Fibroblast of lung (primary cell): ENCODE measurements around the gene ZNF429. TPM values are rescaled to one million over a fixed set of nuclear protein-coding genes. Genes with fewer than 3 reads are reported as not detected.
"Not testable (repeated sequence)": the region's sequence is repeated elsewhere in the genome, so short reads cannot be mapped to it uniquely, and the experiment has no call there.

ENCODE experiments used
- DNase-seq, 2 donors: peaks; one replicate each; pipeline versions ENCODE4 v3.0.0 to v3.0.0-alpha.2; 2010; ENCODE audit warnings: low read depth in 2 of 2
- H2AFZ ChIP-seq: 2 replicates; pipeline ENCODE4 v1.5.1; 2012; ENCODE audit warnings: low read length, control low read depth, inconsistent platforms
- H3K27ac ChIP-seq: 2 replicates; pipeline ENCODE4 v1.5.1; 2011; ENCODE audit warnings: low read length, control low read depth; ENCODE audit not compliant: insufficient read depth
- H3K27me3 ChIP-seq: 2 replicates; pipeline ENCODE4 v1.5.1; 2011; ENCODE audit warnings: mild to moderate bottlenecking, low read length; ENCODE audit not compliant: control insufficient read depth, insufficient read depth
- H3K36me3 ChIP-seq: 2 replicates; pipeline ENCODE4 v1.5.1; 2011; ENCODE audit warnings: low read length; ENCODE audit not compliant: control insufficient read depth, insufficient read depth
- H3K4me1 ChIP-seq: 2 replicates; pipeline ENCODE4 v1.5.1; 2011; ENCODE audit warnings: low read length; ENCODE audit not compliant: control insufficient read depth, insufficient read depth; ENCODE audit errors: extremely low read depth
- H3K4me2 ChIP-seq: 2 replicates; pipeline ENCODE4 v1.5.1; 2011; ENCODE audit warnings: low read length, control low read depth; ENCODE audit not compliant: insufficient read depth; ENCODE audit errors: extremely low read depth
- H3K4me3 ChIP-seq, 4 experiments: fragments of 200-600 bp in 1 of 4; sonication (generic) in 1 of 4; replicated peaks in 1 of 4; 2 replicates each; pipeline ENCODE4 v1.5.1; 2011 to 2016; ENCODE audit warnings: low read length in 4 of 4, low read depth in 3 of 4, mild to moderate bottlenecking in 3 of 4, control low read depth in 2 of 4, inconsistent platforms in 1 of 4, mixed read lengths in 1 of 4; ENCODE audit not compliant: insufficient read depth in 1 of 4; ENCODE audit errors: control extremely low read depth in 1 of 4
- H3K79me2 ChIP-seq: 2 replicates; pipeline ENCODE4 v1.5.1; 2012; ENCODE audit warnings: mild to moderate bottlenecking, low read length, inconsistent platforms; ENCODE audit not compliant: control insufficient read depth, insufficient read depth
- H3K9ac ChIP-seq: 2 replicates; pipeline ENCODE4 v1.5.1; 2011; ENCODE audit warnings: mild to moderate bottlenecking, low read length, control low read depth; ENCODE audit not compliant: insufficient read depth
- H3K9me3 ChIP-seq: 2 replicates; pipeline ENCODE4 v1.5.1; 2012; ENCODE audit warnings: low read depth, low read length; ENCODE audit not compliant: control insufficient read depth, insufficient read depth
- H4K20me1 ChIP-seq: 2 replicates; pipeline ENCODE4 v1.5.1; 2011; ENCODE audit warnings: low read length; ENCODE audit not compliant: control insufficient read depth, insufficient read depth; ENCODE audit errors: extremely low read depth
- EZH2 ChIP-seq: IDR thresholded peaks from 2 replicates; pipeline ENCODE4 v1.5.1; 2012; ENCODE audit warnings: low read length, control low read depth, mild to moderate bottlenecking; ENCODE audit errors: missing control alignments
- polyA plus RNA-seq, 2 donors: library from polyadenylated mRNA; depleted of rRNA in 1 of 2; stranded (reverse) in 1 of 2; unstranded in 1 of 2; fragments of >200 nt; gene quantifications; 2 replicates each; pipeline ENCODE4 v1.2.1, GENCODE V29; 2011 to 2012; ENCODE audit warnings: missing spikeins in 1 of 2
- total RNA-seq: library from RNA; depleted of rRNA; stranded (reverse); fragments of >200 nt; gene quantifications from 2 replicates; pipeline ENCODE4 v1.2.1, GENCODE V29; 2014
- TF ChIP-seq, protein P1 (sequence below), 2 donors: IDR thresholded peaks in 1 of 2; conservative IDR thresholded peaks in 1 of 2; 1 replicate in 1 of 2; 2 replicates in 1 of 2; pipeline ENCODE4 v1.5.1; 2011 to 2012; ENCODE audit warnings: low read length in 2 of 2, control low read depth in 1 of 2, inconsistent platforms in 1 of 2, low read depth in 1 of 2, mild to moderate bottlenecking in 1 of 2

Gene ZNF429
- total and polyA plus RNA-seq, 2 donors (not counting 1 experiment from before 2014, with no cell fraction given), result 5.6 to 7.5 TPM

DNA sequence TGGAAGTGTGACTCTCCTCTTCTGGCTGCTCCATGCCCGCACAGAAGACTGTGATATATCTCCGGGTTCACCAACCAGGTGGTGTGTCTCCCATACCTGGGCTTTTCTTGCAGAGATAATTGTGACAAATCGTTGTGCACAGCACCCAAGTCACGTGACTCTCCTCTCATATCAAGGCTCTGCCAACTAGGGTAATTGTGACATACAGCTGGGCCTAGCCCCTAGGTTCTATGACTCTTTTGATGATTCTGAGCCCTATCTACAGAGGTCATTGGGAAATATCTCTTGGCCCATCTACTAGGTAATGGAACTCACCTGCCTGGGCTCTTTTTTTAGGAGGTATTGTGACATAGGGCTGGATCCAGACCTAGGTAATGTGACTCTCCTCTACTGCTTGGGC lies 89.8 kb downstream of the ZNF429 start:
- H3K4me1 ChIP-seq, result no peaks in the 10 kb centered on the region
- H3K36me3 ChIP-seq, result no peaks in the 10 kb centered on the region
- no peaks in the 10 kb centered on the region for H3K9me3 ChIP-seq
- H3K27me3 ChIP-seq, result no peaks in the 10 kb centered on the region
- no peak overlapping the region for H3K4me2 ChIP-seq
- no peak overlapping the region for H3K27ac ChIP-seq
- H3K9ac ChIP-seq, result no peak overlapping the region
- H4K20me1 ChIP-seq, result no peaks in the 10 kb centered on the region
- no peaks in the 10 kb centered on the region for H3K79me2 ChIP-seq
- H3K4me3 ChIP-seq, result no peak overlapping the region
- H2AFZ ChIP-seq, result no peak overlapping the region
- TF ChIP-seq EZH2, result no peak
- TF ChIP-seq, protein P1, sequence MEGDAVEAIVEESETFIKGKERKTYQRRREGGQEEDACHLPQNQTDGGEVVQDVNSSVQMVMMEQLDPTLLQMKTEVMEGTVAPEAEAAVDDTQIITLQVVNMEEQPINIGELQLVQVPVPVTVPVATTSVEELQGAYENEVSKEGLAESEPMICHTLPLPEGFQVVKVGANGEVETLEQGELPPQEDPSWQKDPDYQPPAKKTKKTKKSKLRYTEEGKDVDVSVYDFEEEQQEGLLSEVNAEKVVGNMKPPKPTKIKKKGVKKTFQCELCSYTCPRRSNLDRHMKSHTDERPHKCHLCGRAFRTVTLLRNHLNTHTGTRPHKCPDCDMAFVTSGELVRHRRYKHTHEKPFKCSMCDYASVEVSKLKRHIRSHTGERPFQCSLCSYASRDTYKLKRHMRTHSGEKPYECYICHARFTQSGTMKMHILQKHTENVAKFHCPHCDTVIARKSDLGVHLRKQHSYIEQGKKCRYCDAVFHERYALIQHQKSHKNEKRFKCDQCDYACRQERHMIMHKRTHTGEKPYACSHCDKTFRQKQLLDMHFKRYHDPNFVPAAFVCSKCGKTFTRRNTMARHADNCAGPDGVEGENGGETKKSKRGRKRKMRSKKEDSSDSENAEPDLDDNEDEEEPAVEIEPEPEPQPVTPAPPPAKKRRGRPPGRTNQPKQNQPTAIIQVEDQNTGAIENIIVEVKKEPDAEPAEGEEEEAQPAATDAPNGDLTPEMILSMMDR (conservative IDR thresholded peaks at IDR 0.05 in 1 of 2, IDR thresholded peaks at IDR 0.05 in 1 of 2; ENCODE audit: low read depth in 1 of 2, low read length in 2 of 2), result no peak
- DNase-seq, result no peak

DNA sequence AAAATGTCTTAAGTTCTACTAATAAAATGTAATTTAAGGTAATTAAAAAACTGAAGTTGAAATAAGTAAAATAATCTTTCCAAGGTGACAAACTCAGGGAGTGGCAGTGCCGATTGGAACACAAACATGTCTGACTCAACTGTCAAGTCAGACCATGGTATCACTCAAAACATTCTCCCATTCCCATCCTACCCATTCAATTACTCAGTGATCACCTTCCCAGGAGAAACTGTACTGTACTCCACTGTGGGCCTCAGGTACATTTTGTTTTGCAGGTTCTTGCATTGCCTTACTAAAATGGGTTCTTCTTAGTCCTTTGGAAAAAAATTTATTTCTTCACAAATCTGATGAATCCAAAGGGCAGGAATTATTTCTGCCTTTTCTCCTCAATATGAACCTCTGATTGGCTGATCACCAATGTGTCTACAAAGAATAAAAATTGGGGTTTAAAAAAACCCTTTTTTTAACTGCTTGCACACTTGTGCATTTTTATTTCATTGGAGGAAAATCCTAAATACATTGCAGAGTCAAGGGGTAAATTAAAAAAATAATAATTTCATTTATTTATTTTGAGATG lies 96.8 kb downstream of the ZNF429 start:
- Histone ChIP-seq H3K79me2 (no peaks in the 10 kb centered on the region), H3K4me1 (no peaks in the 10 kb centered on the region), H3K4me2 (no peak overlapping the region), H3K27ac (no peak overlapping the region), H2AFZ (no peak overlapping the region), H3K27me3 (no peaks in the 10 kb centered on the region), H3K9me3 (no peaks in the 10 kb centered on the region), H3K36me3 (no peaks in the 10 kb centered on the region), H4K20me1 (no peaks in the 10 kb centered on the region), H3K9ac (no peak overlapping the region), H3K4me3 (no peak overlapping the region)
- TF ChIP-seq, protein P1 (conservative IDR thresholded peaks at IDR 0.05 in 1 of 2, IDR thresholded peaks at IDR 0.05 in 1 of 2; ENCODE audit: low read depth in 1 of 2, low read length in 2 of 2), result no peak
- no peak for TF ChIP-seq EZH2
- no peak for DNase-seq

DNA sequence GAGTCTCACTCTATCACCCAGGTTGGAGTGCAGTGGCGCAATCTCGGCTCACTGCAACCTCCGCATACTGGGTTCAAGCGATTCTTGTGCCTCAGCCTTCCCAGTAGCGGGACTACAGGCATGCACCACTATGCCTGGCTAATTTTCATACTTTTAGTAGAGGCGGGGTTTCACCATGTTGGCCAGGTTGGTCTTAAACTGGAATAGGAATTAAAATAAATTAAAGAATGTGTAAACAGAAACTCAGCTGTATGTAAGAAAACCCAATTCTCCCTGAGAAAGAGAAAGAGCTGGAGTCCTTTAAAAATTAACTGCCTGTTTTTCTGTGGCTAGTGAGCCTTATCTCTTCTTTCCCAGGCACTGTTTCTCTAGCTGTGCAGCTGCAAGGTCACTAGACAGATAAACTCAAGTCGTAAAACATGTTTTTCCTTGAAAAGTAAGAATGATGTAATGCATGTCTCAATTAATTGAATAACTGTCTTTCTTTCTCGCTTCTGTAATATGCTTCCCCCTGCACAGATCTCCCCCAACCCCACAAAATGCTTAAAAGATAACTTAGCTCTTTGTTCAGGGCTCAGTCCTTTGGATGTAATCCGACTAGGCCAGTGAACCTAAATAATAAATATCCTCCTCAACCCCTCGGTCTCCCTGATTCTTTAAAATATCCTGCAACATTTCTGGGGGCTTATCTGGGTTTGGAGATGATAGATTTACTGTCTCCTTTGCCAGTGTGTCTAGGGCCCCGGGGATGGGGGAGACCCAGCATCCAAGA lies 97.4 kb downstream of the ZNF429 start:
- H3K9ac ChIP-seq, H3K79me2 ChIP-seq, DNase-seq, H3K27me3 ChIP-seq, H4K20me1 ChIP-seq, H3K9me3 ChIP-seq, H2AFZ ChIP-seq, H3K27ac ChIP-seq, H3K4me3 ChIP-seq, H3K4me1 ChIP-seq, H3K4me2 ChIP-seq, H3K36me3 ChIP-seq: not testable (repeated sequence)
